HUES48 (cell line): ENCODE data around the gene NHSL2.

ENCODE experiments used
- H3K27ac ChIP-seq: one replicate; pipeline ENCODE4 v1.7.0; 2013; ENCODE audit warnings: low read depth, low read length, inconsistent platforms
- H3K27me3 ChIP-seq: 2 replicates; pipeline ENCODE4 v1.6.1; 2013; ENCODE audit warnings: mild to moderate bottlenecking, low read length; ENCODE audit not compliant: control insufficient read depth, insufficient read depth
- H3K36me3 ChIP-seq: 2 replicates; pipeline ENCODE4 v1.6.1; 2013; ENCODE audit warnings: low read length; ENCODE audit not compliant: control insufficient read depth, insufficient read depth
- H3K4me1 ChIP-seq: 2 replicates; pipeline ENCODE4 v1.6.1; 2013; ENCODE audit warnings: mild to moderate bottlenecking, low read length; ENCODE audit not compliant: control insufficient read depth, insufficient read depth
- H3K4me3 ChIP-seq: 2 replicates; pipeline ENCODE4 v1.5.1; 2013; ENCODE audit warnings: mild to moderate bottlenecking, low read depth, low read length
- H3K9ac ChIP-seq: 2 replicates; pipeline ENCODE4 v1.6.1; 2013; ENCODE audit warnings: mild to moderate bottlenecking, low read depth, low read length, moderate library complexity
- H3K9me3 ChIP-seq: 2 replicates; pipeline ENCODE4 v1.6.1; 2013; ENCODE audit warnings: low read length; ENCODE audit not compliant: control insufficient read depth, insufficient read depth

Gene NHSL2

DNA sequence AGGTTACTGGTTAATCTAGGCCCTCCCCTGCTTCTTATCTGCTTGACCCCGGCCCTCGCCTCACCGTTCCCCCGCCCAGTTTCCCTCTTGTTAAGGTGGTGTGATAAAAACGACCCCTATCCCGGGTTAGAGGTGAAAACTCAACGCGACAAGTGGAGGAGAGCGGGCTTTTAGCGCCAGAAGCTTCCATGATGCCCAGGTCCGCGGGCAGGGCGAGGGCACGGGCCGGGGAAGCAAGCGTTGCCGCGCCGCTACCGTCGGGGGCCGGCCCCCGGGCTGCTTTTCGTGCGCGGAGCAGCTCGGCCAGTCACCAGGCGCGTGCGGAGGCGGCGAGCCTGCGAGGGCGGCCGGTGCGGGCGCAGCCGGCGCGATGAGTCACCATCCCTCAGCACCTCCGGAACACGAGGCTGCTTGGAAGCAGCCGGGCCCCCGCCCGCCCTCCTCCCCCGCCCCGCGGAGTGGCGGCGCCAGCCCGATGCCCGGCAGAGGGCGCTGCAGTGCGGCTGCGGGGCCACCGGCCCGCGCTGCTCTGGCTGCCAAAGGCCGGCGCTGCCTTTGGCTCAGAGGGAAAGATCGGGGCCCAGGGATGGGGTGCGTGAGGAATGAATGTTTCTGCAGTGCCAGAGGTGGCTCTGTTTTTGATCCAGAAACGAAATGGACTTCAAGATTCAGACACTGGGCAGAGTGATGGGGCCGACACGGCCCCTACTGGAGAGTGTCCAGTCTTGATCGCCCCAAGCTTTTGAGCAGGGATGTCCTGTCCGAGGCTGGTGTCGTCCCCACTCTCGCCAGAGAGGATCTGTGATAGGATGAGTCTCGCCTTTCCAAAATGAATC lies 107.8 kb downstream of the NHSL2 start:
- H3K27me3 ChIP-seq: peaks cover 14% of the 10 kb centered on the region
- H3K4me1 ChIP-seq: peaks cover 6% of the 10 kb centered on the region; the same call in 1 of the 2 replicates
- peak overlapping the region; percentile 71 for H3K27ac ChIP-seq
- H3K4me3 ChIP-seq: peak overlapping the region; percentile 22
- H3K36me3 ChIP-seq: no peaks in the 10 kb centered on the region
- H3K9ac ChIP-seq: peak overlapping the region; percentile 25; the same call in 1 of the 2 replicates
- peaks cover 12% of the 10 kb centered on the region for H3K9me3 ChIP-seq

DNA sequence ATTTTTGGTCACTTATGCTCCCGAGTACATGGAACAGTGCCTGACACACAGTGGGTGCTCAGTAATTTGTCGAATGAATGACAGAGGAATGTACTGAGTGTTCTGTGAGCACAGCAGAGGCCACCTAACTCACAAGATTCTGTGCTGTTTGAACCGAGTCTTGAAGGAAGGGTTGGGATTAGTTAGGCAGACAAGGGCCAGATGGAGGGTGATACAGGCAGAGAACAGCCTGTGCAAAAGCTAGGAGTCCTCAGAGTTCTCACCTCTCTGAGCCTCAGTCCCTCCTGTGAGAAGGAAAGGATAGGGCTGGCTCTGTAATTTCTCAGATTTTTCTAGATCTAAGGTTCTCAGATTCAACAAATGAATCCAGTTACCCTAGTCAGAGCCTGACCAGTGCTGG lies 108.8 kb downstream of the NHSL2 start:
- peaks cover 10% of the 10 kb centered on the region for H3K9me3 ChIP-seq
- no peak overlapping the region for H3K27ac ChIP-seq
- no peak overlapping the region for H3K9ac ChIP-seq
- no peak overlapping the region for H3K4me3 ChIP-seq
- H3K36me3 ChIP-seq: no peaks in the 10 kb centered on the region
- H3K27me3 ChIP-seq: peaks cover 14% of the 10 kb centered on the region
- H3K4me1 ChIP-seq: peaks cover 6% of the 10 kb centered on the region; the same call in 1 of the 2 replicates

DNA sequence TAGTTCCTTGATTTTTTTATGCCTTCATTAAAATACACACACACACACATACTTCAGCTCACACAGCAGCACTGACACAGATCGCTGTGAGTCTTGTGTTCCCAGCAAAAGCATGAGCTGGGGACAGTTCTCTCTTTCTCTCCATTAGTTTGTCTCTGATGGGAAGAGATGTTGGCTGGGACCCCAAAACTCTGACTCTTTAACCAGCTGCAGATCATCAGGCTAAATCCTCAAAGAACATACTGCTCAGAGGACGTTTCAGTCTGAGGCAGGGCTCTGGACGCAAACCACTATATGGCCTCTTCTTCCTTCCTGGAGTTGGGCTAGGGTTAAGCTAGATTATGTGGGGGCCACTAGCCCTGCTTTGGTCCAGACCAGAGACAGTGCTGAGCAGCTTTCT lies 109.6 kb downstream of the NHSL2 start:
- Histone ChIP-seq H3K27me3 (peaks cover 14% of the 10 kb centered on the region), H3K4me3 (no peak overlapping the region), H3K9me3 (peaks cover 10% of the 10 kb centered on the region), H3K4me1 (peaks cover 6% of the 10 kb centered on the region; the same call in 1 of the 2 replicates), H3K9ac (no peak overlapping the region), H3K27ac (no peak overlapping the region), H3K36me3 (no peaks in the 10 kb centered on the region)

DNA sequence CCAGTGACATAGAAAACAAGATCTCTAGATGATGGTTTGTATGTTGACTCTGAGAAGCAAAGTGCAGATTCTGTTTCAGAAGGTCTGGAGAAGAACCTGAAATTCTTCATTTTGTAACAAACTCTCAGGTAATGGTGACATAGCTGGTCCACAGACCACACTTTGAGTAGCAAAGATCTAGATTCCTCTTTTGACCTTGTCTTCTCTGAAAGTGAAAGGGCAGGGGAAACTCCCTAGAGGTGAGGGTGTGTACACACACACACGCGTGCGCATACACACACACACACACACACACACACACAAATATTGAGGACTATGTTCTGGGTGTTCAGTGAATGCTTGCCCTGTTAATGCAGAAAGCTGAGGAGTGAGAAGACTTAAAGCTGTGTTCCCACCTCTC lies 110.1 kb downstream of the NHSL2 start:
- Histone ChIP-seq H3K9me3 (peaks cover 10% of the 10 kb centered on the region), H3K4me1 (peaks cover 6% of the 10 kb centered on the region; the same call in 1 of the 2 replicates), H3K36me3 (no peaks in the 10 kb centered on the region), H3K9ac (no peak overlapping the region), H3K4me3 (no peak overlapping the region), H3K27ac (no peak overlapping the region), H3K27me3 (peaks cover 14% of the 10 kb centered on the region)

DNA sequence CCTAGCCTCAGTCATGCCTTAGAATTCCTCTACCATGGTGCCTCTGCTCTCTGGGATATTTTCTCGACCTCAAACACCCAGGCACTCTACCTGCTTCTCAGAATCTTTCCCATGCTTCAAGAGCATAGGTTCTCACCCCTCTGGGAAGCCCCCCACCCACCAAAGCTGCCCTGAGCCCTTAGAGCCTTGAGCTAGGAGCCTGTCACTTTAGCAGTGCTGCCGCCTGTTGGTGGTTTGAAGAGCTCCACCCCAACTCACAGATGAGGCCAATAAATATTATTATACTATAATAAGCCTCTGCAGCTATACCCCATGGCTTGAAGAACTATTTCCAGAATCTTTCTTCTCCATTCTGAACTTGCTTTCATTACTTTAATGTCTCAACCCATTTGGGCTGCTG lies 111.3 kb downstream of the NHSL2 start:
- Histone ChIP-seq H3K4me3 (no peak overlapping the region), H3K4me1 (peaks cover 6% of the 10 kb centered on the region; the same call in 1 of the 2 replicates), H3K27me3 (peaks cover 14% of the 10 kb centered on the region), H3K27ac (no peak overlapping the region), H3K36me3 (no peaks in the 10 kb centered on the region), H3K9me3 (peaks cover 12% of the 10 kb centered on the region), H3K9ac (no peak overlapping the region)

DNA sequence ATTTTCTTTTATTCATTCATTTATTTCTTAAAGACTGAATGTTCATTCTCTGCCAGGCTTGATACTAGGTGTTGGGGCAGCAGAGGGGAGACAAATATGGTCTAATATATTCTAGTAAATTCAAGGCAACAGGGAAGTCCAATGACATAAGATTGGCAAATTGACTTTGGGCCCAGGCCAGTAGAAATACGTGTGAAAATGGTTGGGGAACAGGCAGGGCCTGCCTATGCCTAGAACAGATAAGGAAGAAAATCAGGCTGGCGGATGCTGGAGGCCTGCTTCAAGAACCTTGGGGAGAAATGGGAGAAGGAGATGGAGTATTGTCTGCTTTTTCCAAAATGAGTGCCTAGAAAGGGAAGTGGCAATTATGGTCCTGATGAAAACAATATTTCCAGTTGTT lies 112.4 kb downstream of the NHSL2 start:
- peaks cover 14% of the 10 kb centered on the region for H3K9me3 ChIP-seq
- H3K9ac ChIP-seq: no peak overlapping the region
- H3K36me3 ChIP-seq: no peaks in the 10 kb centered on the region
- H3K4me1 ChIP-seq: peaks cover 3% of the 10 kb centered on the region; the same call in 1 of the 2 replicates
- H3K4me3 ChIP-seq: no peak overlapping the region
- peaks cover 5% of the 10 kb centered on the region for H3K27me3 ChIP-seq
- H3K27ac ChIP-seq: no peak overlapping the region

DNA sequence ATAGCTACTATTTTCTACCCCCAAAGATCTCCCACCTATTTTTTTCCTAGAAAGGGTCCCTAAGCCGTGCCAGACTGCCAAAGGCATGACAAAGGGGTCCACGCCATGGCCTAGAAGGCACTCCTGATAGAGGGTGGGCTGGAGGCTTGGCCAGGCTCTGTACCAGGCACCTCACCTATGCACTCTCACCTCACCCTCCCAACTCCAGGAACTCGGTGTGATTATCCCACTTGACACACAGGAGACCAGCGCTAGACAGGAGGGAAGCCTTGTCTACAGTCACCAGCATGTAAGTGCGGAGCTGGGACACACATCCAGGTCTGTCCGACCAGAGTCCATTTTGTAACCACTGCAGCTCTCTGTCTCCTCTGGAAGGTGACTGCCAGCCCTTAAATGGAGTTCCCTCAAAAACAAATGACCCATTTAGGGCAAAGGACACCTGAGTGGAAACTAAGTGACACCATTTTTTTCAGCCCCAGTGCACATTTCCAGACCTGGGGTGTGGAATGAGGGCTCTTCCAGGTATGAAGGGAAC lies 114.7 kb downstream of the NHSL2 start:
- H3K36me3 ChIP-seq: no peaks in the 10 kb centered on the region
- peaks cover 17% of the 10 kb centered on the region for H3K9me3 ChIP-seq

DNA sequence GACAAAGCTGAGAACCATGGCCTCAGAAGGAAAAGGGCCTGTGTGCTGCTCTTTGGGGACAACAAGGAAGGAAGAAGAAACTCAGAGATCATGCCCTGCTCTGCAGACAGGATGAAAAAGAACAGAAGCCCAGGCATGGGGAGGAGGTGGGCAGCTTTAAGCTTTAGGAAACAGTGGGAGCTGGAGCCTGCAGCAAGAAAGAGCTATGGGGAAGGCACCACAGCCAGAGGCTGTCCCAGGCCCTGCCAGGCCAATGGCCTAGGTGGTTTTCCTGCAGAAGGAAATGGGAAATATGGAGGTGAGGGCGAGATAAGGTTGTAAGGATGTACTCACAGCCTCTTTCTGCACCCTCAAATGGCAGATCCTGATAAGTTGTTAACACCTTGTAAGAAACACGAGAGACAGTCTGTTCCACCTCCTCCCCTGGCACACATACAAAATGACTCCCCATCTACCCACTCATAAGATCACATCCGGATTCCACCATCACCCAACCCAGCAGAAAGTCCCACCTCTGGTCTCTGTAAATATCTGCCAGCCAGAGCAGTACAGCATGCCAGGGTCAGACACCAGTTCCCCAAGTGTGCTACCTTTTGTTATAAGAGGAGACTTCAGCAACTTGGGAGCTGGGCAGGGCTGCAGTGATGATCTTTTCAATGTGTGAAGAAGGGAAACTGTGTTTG lies 115.8 kb downstream of the NHSL2 start:
- H3K4me3 ChIP-seq: no peak overlapping the region
- H3K4me1 ChIP-seq: no peaks in the 10 kb centered on the region; the same call in 1 of the 2 replicates
- no peaks in the 10 kb centered on the region for H3K36me3 ChIP-seq
- H3K9me3 ChIP-seq: peaks cover 17% of the 10 kb centered on the region
- H3K27ac ChIP-seq: no peak overlapping the region
- H3K9ac ChIP-seq: no peak overlapping the region
- H3K27me3 ChIP-seq: no peaks in the 10 kb centered on the region

More for the DNA sequence above, 114.7 kb downstream of the NHSL2 start:
- H3K4me3 ChIP-seq: no peak overlapping the region
- no peaks in the 10 kb centered on the region for H3K27me3 ChIP-seq
- H3K27ac ChIP-seq: no peak overlapping the region
- no peak overlapping the region for H3K9ac ChIP-seq
- no peaks in the 10 kb centered on the region; the same call in 1 of the 2 replicates for H3K4me1 ChIP-seq

DNA sequence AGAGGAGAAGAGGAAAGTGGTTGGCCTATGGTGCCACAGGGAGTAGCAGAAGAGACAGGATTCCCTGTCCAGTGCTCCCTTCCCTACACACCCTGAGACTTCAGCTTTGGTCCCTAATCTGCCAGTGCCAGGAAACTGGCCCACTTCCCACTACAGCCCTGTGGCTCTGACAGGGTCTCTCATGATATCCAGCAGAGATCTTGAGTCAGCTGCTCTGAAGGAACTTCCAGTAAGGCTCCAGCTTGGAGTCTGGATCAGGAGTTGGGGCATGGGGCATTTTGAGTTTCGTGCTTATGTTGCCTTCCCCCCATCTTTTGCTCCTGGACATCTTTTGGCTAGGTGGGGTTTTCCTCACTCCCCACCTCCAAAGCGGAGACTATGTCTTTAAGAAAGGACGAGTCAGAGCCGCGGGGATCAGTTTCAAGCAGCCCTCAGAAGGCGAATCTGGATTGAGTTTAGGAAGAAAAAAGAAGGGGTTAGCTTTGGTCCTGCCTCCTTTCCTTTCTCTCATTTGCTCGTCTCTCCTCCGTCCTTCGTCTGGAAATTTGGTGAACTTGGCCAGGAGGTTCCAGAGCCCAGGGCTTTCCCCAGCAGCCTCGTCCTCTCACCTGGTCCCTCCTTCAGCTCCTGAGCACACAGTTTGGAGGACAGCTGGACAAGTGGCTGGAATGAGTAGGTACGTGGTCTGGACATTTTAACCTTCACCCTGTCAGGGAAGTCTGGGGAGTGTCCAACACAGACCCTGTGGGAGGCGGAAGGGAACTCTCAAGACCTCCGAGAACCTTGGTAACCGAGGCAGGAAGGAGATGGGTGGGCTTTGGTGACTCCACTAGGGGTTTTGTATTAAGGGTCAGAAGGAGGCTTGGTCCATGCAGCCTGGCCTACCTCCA lies 116.6 kb downstream of the NHSL2 start:
- Histone ChIP-seq H3K36me3 (no peaks in the 10 kb centered on the region), H3K27me3 (no peaks in the 10 kb centered on the region), H3K9me3 (peaks cover 15% of the 10 kb centered on the region), H3K27ac (no peak overlapping the region), H3K4me3 (no peak overlapping the region), H3K4me1 (no peaks in the 10 kb centered on the region), H3K9ac (no peak overlapping the region)

DNA sequence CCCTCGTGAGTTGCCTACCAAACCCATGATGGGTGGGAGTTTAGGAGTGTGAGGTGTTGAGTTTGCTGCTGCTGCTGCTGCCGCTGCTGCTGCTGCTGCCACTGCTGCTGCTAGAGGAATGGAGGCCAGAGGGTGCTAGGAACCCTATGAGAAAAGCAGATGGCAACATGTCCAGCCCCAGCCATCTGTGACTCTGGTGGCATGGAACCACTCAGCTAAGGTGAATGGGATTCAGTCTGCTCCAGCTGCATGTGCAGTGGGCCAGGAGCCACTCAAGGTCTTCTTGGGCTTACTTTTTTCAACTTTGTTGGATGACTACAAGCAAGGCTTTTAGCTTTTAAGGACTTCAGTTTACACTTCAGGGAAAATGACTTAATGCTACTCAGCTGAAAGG lies 117.3 kb downstream of the NHSL2 start:
- no peaks in the 10 kb centered on the region for H3K4me1 ChIP-seq
- no peaks in the 10 kb centered on the region for H3K27me3 ChIP-seq
- no peak overlapping the region for H3K27ac ChIP-seq
- no peak overlapping the region for H3K4me3 ChIP-seq
- no peaks in the 10 kb centered on the region for H3K36me3 ChIP-seq
- H3K9ac ChIP-seq: no peak overlapping the region
- H3K9me3 ChIP-seq: peaks cover 12% of the 10 kb centered on the region
